Esophagus muscularis mucosa (tissue), 4 donors: ENCODE data around the gene PGLYRP3. TPM values are rescaled to one million over a fixed set of nuclear protein-coding genes. Genes with fewer than 3 reads are reported as not detected.

Source experiments
- DNase-seq: peaks from one replicate; pipeline ENCODE4 v3.0.0-alpha.2; 2017; ENCODE audit errors: extremely low spot score
- H3K27ac ChIP-seq, 4 donors: fragments of 200-600 bp; sonication (generic); replicated peaks in 1 of 4; 1 replicate in 3 of 4; 2 replicates in 1 of 4; pipeline ENCODE4 v1.5.1; 2016 to 2019; ENCODE audit warnings: mild to moderate bottlenecking in 1 of 4
- H3K27me3 ChIP-seq, 4 donors: fragments of 200-600 bp; sonication (generic); one replicate each; pipeline versions ENCODE4 v1.5.1 to v1.6.0; 2016 to 2019
- H3K36me3 ChIP-seq, 4 donors: fragments of 200-600 bp; sonication (generic); one replicate each; pipeline ENCODE4 v1.5.1; 2016 to 2019
- H3K4me1 ChIP-seq, 4 donors: fragments of 200-600 bp; sonication (generic); one replicate each; pipeline ENCODE4 v1.5.1; 2016 to 2019
- H3K4me3 ChIP-seq, 4 donors: fragments of 200-600 bp; sonication (generic); 1 replicate in 2 of 4; 2 replicates in 2 of 4; pipeline ENCODE4 v1.5.1; 2016 to 2019; ENCODE audit warnings: mild to moderate bottlenecking in 4 of 4, moderate library complexity in 1 of 4
- H3K9me3 ChIP-seq, 4 donors: fragments of 200-600 bp; sonication (generic); 1 replicate in 3 of 4; 2 replicates in 1 of 4; pipeline ENCODE4 v1.5.1; 2016 to 2019
- EP300 ChIP-seq: sonication (generic); formaldehyde crosslinking; IDR thresholded peaks from one replicate; pipeline ENCODE4 v1.6.1; 2017; ENCODE audit warnings: antibody characterized with exemption
- POLR2A ChIP-seq: fragments of 450-650 bp; IDR thresholded peaks from one replicate; pipeline ENCODE4 v1.6.1; 2017; ENCODE audit warnings: antibody characterized with exemption, moderate library complexity, mild to moderate bottlenecking, low read depth
- POLR2AphosphoS5 ChIP-seq, 2 donors: sonication (generic); formaldehyde crosslinking; IDR thresholded peaks; one replicate each; pipeline ENCODE4 v1.6.1; 2017; ENCODE audit warnings: antibody characterized with exemption in 2 of 2
- WGBS: methylation state at CpG from one replicate; pipeline ENCODE4 v1.1.5; 2018; 5-methylcytosine and 5-hydroxymethylcytosine counted together
- intact Hi-C: fragments of 100-400 bp; cut with DNase I; formaldehyde crosslinking; loops from one replicate; pipeline ENCODE4 v1.15.1; 2023
- total RNA-seq, 4 donors: library from RNA; depleted of rRNA; stranded (reverse); fragments of >200 nt; gene quantifications; one replicate each; pipeline versions ENCODE4 v1.1.0 to v1.2.1, GENCODE V29; 2016
- TF ChIP-seq, protein P1 (sequence below), 3 experiments: fragments of 200-600 bp in 2 of 3; fragments of 450-650 bp in 1 of 3; sonication (generic) in 2 of 3; IDR thresholded peaks; one replicate each; pipeline ENCODE4 v1.5.1; 2017 to 2019; ENCODE audit warnings: antibody characterized with exemption in 3 of 3, mild to moderate bottlenecking in 2 of 3, moderate library complexity in 1 of 3

PGLYRP3 gene
- total RNA-seq, 4 donors from 2014 or later = not detected

DNA sequence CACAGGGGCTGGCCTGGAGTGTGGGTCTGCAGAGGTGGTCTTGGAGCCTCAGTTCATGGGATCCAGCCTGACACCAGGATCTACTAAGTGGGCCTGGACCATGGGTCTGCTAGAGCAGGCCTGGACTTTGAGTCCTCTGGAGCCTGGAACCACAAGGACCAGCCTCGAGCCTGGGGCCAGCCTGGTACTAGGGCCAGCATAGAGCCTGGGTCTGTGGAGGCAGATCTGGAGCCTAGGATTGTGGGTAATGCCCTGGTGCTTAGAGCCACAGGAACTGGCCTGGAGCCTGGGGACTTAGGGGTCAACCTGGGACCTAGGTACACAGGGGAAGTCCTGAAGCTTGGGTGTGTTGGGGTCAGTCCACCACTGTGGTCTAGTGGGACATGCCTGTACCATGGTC is 40.6 kb downstream of the PGLYRP3 start:
- WGBS = no CpG with 5 or more reads among the region's 1 CpG
- peak; percentile 64 for DNase-seq
- intact Hi-C loops = no loop called here
- H3K9me3 ChIP-seq = no peaks in the 10 kb centered on the region
- no peak overlapping the region for H3K4me3 ChIP-seq
- no peaks in the 10 kb centered on the region for H3K4me1 ChIP-seq
- no peak for TF ChIP-seq EP300
- TF ChIP-seq, protein P1, sequence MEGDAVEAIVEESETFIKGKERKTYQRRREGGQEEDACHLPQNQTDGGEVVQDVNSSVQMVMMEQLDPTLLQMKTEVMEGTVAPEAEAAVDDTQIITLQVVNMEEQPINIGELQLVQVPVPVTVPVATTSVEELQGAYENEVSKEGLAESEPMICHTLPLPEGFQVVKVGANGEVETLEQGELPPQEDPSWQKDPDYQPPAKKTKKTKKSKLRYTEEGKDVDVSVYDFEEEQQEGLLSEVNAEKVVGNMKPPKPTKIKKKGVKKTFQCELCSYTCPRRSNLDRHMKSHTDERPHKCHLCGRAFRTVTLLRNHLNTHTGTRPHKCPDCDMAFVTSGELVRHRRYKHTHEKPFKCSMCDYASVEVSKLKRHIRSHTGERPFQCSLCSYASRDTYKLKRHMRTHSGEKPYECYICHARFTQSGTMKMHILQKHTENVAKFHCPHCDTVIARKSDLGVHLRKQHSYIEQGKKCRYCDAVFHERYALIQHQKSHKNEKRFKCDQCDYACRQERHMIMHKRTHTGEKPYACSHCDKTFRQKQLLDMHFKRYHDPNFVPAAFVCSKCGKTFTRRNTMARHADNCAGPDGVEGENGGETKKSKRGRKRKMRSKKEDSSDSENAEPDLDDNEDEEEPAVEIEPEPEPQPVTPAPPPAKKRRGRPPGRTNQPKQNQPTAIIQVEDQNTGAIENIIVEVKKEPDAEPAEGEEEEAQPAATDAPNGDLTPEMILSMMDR (IDR thresholded peaks at IDR 0.05) = no peak
- TF ChIP-seq POLR2AphosphoS5 (IDR thresholded peaks at IDR 0.05) = no peak
- no peak for TF ChIP-seq POLR2A
- H3K36me3 ChIP-seq = no peaks in the 10 kb centered on the region
- no peak overlapping the region for H3K27ac ChIP-seq
- H3K27me3 ChIP-seq = peaks cover 0 to 24% (median 0%) of the 10 kb centered on the region in 4 donors

DNA sequence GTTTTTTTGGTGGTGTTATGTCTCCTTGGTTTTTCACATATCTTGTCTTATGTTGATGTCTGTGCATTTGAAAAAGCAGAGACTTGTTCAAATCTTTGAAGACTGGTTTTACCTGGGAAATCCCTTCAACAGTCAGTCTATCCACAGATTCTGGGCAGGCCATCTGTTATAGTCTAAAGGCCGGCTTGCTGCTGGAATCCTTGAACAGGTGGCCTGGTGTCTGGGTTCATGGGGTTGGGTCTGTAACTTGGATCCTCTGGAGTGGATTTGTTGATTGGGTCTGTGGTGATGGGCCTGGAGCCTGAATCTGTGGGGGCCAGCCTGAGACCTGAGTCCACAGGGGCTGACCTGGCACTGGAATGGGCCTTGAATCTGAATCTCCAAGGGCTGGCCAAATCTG is 41.0 kb downstream of the PGLYRP3 start:
- intact Hi-C loops = no loop called here
- WGBS = 67% methylated on average over 1 of the region's 1 CpG
- H3K27ac ChIP-seq = no peak overlapping the region
- no peaks in the 10 kb centered on the region for H3K9me3 ChIP-seq
- H3K4me1 ChIP-seq = no peaks in the 10 kb centered on the region
- no peaks in the 10 kb centered on the region for H3K36me3 ChIP-seq
- peak; percentile 72 for DNase-seq
- TF ChIP-seq POLR2A = no peak
- no peak for TF ChIP-seq EP300
- TF ChIP-seq, protein P1 (IDR thresholded peaks at IDR 0.05) = no peak
- TF ChIP-seq POLR2AphosphoS5 (IDR thresholded peaks at IDR 0.05) = no peak
- no peak overlapping the region for H3K4me3 ChIP-seq
- H3K27me3 ChIP-seq = peaks cover 0 to 26% (median 0%) of the 10 kb centered on the region in 4 donors

DNA sequence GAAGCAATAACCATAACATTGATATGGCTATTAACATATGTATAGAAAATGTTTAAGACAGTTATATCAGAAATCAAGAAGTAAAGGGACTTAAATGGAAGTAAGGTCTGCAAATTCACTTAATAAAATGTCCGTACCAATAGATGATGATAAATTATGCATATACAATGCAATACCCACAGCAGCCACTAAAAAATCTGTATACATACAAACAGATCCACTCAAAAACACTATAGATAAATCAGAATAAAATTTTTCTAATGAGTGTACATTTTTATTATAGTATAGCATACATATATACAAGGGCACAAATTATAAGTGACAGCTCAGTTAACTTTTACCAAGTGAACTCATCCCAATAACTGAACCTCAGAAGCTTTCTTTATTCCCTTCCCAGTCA is 47.3 kb downstream of the PGLYRP3 start:
- Histone ChIP-seq H3K36me3 (no peaks in the 10 kb centered on the region), H3K9me3 (no peaks in the 10 kb centered on the region), H3K27ac (no peak overlapping the region), H3K4me3 (no peak overlapping the region), H3K27me3 (peaks cover 0 to 74% (median 34%) of the 10 kb centered on the region in 4 donors), H3K4me1 (peaks cover 10 to 23% (median 19%) of the 10 kb centered on the region in 4 donors)
- TF ChIP-seq EP300 (no peak), POLR2AphosphoS5 (IDR thresholded peaks at IDR 0.05) (no peak), POLR2A (no peak)
- TF ChIP-seq, protein P1 (IDR thresholded peaks at IDR 0.05) = peak in 1 of 3 experiments; percentile 2
- no peak for DNase-seq
- intact Hi-C loops = no loop called here
- WGBS = 85% methylated on average over 1 of the region's 1 CpG

DNA sequence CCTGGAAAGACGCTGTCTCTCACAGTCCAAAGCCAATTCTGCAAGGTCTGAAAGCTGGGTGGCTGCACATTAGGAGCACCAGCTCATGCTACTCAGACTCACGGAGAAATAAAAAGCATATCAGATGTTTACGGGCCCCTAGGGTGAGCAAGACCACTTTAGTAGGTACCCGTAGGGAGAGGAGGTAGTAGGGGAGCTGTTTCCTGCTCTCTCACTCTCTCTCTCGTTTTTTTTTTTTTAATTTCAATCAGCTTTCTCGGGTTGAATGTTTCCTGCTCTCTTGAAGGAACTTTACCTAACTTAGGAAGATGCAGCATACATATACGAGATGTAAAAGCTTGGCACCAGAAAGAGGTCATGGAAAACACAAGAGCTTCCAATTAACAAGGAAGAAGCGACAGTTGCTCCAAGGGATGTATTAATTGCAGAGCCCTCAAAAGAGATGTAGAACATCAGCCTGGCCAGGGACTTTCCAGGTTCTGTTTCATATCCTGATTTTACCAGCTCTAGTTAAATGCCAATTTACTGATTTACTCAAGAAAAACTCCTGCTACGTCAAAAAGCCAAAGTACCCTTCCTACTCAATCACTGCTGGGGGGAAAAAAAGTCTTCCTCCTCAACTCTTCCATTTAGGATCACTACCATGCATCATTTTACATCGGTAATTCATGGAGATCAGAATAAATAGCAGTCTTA is 50.1 kb downstream of the PGLYRP3 start:
- WGBS = 53% methylated on average over 10 of the region's 10 CpGs
- no peaks in the 10 kb centered on the region for H3K36me3 ChIP-seq
- no peak overlapping the region for H3K27ac ChIP-seq
- H3K27me3 ChIP-seq = peaks cover 0 to 81% (median 36%) of the 10 kb centered on the region in 4 donors
- peaks cover 10 to 23% (median 19%) of the 10 kb centered on the region in 4 donors for H3K4me1 ChIP-seq
- no peak for DNase-seq
- H3K4me3 ChIP-seq = no peak overlapping the region
- intact Hi-C loops = no loop called here
- TF ChIP-seq EP300 (no peak), POLR2AphosphoS5 (IDR thresholded peaks at IDR 0.05) (no peak), POLR2A (no peak)
- TF ChIP-seq, protein P1 (IDR thresholded peaks at IDR 0.05) = no peak
- no peaks in the 10 kb centered on the region for H3K9me3 ChIP-seq

DNA sequence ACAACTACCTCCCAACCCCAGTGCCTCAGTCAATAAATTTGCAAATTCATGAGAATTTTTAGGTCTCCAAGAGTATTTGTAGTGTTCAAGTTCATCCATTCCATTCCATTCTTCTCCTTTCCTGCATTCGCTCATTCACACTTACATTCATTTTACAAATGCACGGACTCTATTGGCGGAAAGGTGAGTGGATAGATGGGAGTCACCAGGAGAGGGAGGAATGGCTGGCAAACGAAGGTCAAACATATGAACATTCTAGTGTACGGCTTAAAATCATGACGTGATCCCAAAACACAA is 50.7 kb downstream of the PGLYRP3 start:
- H3K9me3 ChIP-seq = no peaks in the 10 kb centered on the region
- no peak overlapping the region for H3K27ac ChIP-seq
- H3K4me1 ChIP-seq = peaks cover 10 to 23% (median 19%) of the 10 kb centered on the region in 4 donors
- WGBS = 43% methylated on average over 6 of the region's 6 CpGs
- intact Hi-C loops = no loop called here
- peak overlapping the region; percentile 50 to 63 (median 56) for H3K4me3 ChIP-seq
- no peaks in the 10 kb centered on the region for H3K36me3 ChIP-seq
- peaks cover 0 to 75% (median 36%) of the 10 kb centered on the region in 4 donors for H3K27me3 ChIP-seq
- TF ChIP-seq EP300 = no peak
- TF ChIP-seq, protein P1 (IDR thresholded peaks at IDR 0.05) = no peak
- TF ChIP-seq POLR2A = no peak
- no peak for TF ChIP-seq POLR2AphosphoS5 (IDR thresholded peaks at IDR 0.05)
- DNase-seq = no peak
